Progenitor cell of endocrine pancreas (in vitro differentiated cells): ENCODE measurements around the gene FIS1. TPM values are rescaled to one million over a fixed set of nuclear protein-coding genes. Genes with fewer than 3 reads are reported as not detected.

Source experiments
- DNase-seq: peaks from one replicate; pipeline ENCODE4 v3.0.0; 2021; ENCODE audit warnings: low spot score; ENCODE audit not compliant: unreplicated experiment
- H3K27ac Mint-ChIP-seq: 2 replicates; pipeline ENCODE4 v1.8.0; 2021; ENCODE audit warnings: mild to moderate bottlenecking, moderate library complexity, mixed read lengths
- H3K27me3 Mint-ChIP-seq: 2 replicates; pipeline ENCODE4 v1.8.0; 2021; ENCODE audit warnings: mixed read lengths
- H3K36me3 Mint-ChIP-seq: 2 replicates; pipeline ENCODE4 v1.8.0; 2022; ENCODE audit warnings: mixed read lengths; ENCODE audit not compliant: insufficient read depth
- H3K4me1 Mint-ChIP-seq: 2 replicates; pipeline ENCODE4 v1.8.0; 2021; ENCODE audit warnings: low read depth, mixed read lengths
- H3K4me3 Mint-ChIP-seq: 2 replicates; pipeline ENCODE4 v1.8.0; 2021; ENCODE audit warnings: low read depth, mild to moderate bottlenecking, moderate library complexity, mixed read lengths
- H3K9me3 Mint-ChIP-seq: 2 replicates; pipeline ENCODE4 v1.8.0; 2021; ENCODE audit warnings: low read depth, mixed read lengths
- CTCF ChIP-seq: fragments of 200-600 bp; sonication (generic); IDR thresholded peaks from one replicate; pipeline ENCODE4 v1.5.0; 2021; ENCODE audit warnings: antibody characterized with exemption, mild to moderate bottlenecking; ENCODE audit not compliant: unreplicated experiment
- total RNA-seq: library from RNA; stranded (reverse); gene quantifications from 2 replicates; pipeline ENCODE4 v1.2.1, GENCODE V29; 2021

FIS1 gene
- total RNA-seq, 1 donor from 2014 or later = 118 TPM

- no peak for DNase-seq
- H3K4me1 Mint-ChIP-seq = peaks cover 20% of the 10 kb centered on the region
- H3K4me3 Mint-ChIP-seq = no peak within 1 kb of the TSS
- peak within 1 kb of the TSS; percentile 90 for H3K27ac Mint-ChIP-seq
- no peaks in the 10 kb centered on the region for H3K9me3 Mint-ChIP-seq
- H3K36me3 Mint-ChIP-seq = peaks cover 5% of the 10 kb centered on the region
- H3K27me3 Mint-ChIP-seq = no peaks in the 10 kb centered on the region
- no peak for TF ChIP-seq CTCF
Measured at GRCh38 chr7:101237206-101238067, 7.4 kb downstream of the FIS1 start, which contains the start of gene CLDN15. Gene CLDN15, minus strand, starts transcription at chr7:101237802. Its CDS starts 221 bp downstream, at chr7:101237581.

- no peaks in the 10 kb centered on the region for H3K27me3 Mint-ChIP-seq
- H3K4me3 Mint-ChIP-seq = no peak overlapping the region
- DNase-seq = no peak
- H3K36me3 Mint-ChIP-seq = peaks cover 5% of the 10 kb centered on the region
- no peaks in the 10 kb centered on the region for H3K9me3 Mint-ChIP-seq
- peaks cover 26% of the 10 kb centered on the region for H3K4me1 Mint-ChIP-seq
- no peak for TF ChIP-seq CTCF
- no peak overlapping the region for H3K27ac Mint-ChIP-seq
Measured at GRCh38 chr7:101236292-101236835, 8.5 kb downstream of the FIS1 start.

- Mint-ChIP-seq H3K4me1 (peaks cover 31% of the 10 kb centered on the region), H3K4me3 (no peak overlapping the region), H3K9me3 (no peaks in the 10 kb centered on the region), H3K36me3 (peaks cover 7% of the 10 kb centered on the region), H3K27ac (no peak overlapping the region), H3K27me3 (no peaks in the 10 kb centered on the region)
- no peak for TF ChIP-seq CTCF
- no peak for DNase-seq
Measured at GRCh38 chr7:101235522-101235921, 9.4 kb downstream of the FIS1 start.

- Mint-ChIP-seq H3K4me3 (no peak overlapping the region), H3K27ac (no peak overlapping the region), H3K27me3 (no peaks in the 10 kb centered on the region), H3K4me1 (peaks cover 32% of the 10 kb centered on the region), H3K9me3 (no peaks in the 10 kb centered on the region), H3K36me3 (peaks cover 7% of the 10 kb centered on the region)
- peak; percentile 31 for TF ChIP-seq CTCF
- DNase-seq = no peak
Measured at GRCh38 chr7:101235050-101235449, 9.8 kb downstream of the FIS1 start.

- Mint-ChIP-seq H3K4me3 (no peak overlapping the region), H3K36me3 (peaks cover 7% of the 10 kb centered on the region), H3K9me3 (no peaks in the 10 kb centered on the region), H3K27ac (no peak overlapping the region), H3K4me1 (peaks cover 32% of the 10 kb centered on the region), H3K27me3 (no peaks in the 10 kb centered on the region)
- no peak for DNase-seq
- no peak for TF ChIP-seq CTCF
Measured at GRCh38 chr7:101234636-101235035, 10.2 kb downstream of the FIS1 start.
